Transverse colon (tissue), 4 donors: ENCODE data around the gene ZSWIM4.
A peak's percentile ranks its signal among the peaks of the same experiment; 100 is the strongest.

Experiments used
- CTCF ChIP-seq, 5 experiments: fragments of 200-600 bp in 3 of 5; fragments of 450-650 bp in 2 of 5; sonication (generic) in 3 of 5; IDR thresholded peaks; 1 replicate in 2 of 5; 2 replicates in 3 of 5; pipeline ENCODE4 v1.5.1; 2016 to 2017; ENCODE audit warnings: antibody characterized with exemption in 5 of 5, inconsistent platforms in 3 of 5, mild to moderate bottlenecking in 2 of 5, moderate library complexity in 1 of 5
- POLR2AphosphoS5 ChIP-seq, 3 donors: sonication (generic); formaldehyde crosslinking; IDR thresholded peaks; one replicate each; pipeline ENCODE4 v1.6.1; 2016; ENCODE audit warnings: antibody characterized with exemption in 3 of 3

DNA sequence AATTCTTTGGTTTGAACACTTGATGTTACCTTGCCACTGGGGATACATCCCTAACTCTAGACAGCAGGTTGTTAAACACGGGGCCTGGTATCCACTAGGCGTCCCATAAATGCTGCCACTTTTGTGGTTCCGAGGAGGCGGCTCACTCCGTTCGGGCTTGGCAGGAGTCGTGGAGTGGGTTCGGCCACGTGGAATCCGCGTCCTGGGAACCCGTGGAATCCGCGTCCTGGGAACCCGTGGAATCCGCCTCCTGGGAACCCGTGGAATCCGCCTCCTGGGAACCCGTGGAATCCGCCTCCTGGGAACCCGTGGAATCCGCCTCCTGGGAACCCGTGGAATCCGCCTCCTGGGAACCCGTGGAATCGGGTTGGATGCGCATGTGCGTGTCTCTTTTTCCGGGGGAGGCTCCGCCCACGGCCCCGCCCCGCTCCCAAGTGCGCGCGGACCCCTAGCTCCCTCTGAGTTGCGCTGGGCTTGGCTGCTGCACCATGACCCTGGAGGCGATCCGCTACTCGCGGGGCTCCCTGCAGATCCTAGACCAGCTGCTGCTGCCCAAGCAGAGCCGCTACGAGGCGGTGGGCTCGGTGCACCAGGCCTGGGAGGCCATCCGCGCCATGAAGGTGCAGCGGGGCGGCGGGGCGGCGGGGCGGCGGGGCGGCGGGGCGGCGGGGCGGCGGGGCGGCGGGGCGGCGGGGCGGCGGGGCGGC, 31.0 kb upstream of the ZSWIM4 start, which contains the start of gene MRI1:
- TF ChIP-seq CTCF (IDR thresholded peaks at IDR 0.05) (no peak), POLR2AphosphoS5 (IDR thresholded peaks at IDR 0.05) (peak; percentile 72 to 77 (median 76))
